GM19351 (cell line): Measurements from ENCODE around the gene SCD5.
"Not testable (repeated sequence)": the region's sequence is repeated elsewhere in the genome, so short reads cannot be mapped to it uniquely, and the experiment has no call there.

Source experiments
- ATAC-seq: cut with Tn5 transposase; IDR thresholded peaks from one replicate; pipeline ENCODE4 v1.9.1; 2021; ENCODE audit warnings: mild to moderate bottlenecking, moderate library complexity; ENCODE audit not compliant: unreplicated experiment

SCD5 gene

DNA sequence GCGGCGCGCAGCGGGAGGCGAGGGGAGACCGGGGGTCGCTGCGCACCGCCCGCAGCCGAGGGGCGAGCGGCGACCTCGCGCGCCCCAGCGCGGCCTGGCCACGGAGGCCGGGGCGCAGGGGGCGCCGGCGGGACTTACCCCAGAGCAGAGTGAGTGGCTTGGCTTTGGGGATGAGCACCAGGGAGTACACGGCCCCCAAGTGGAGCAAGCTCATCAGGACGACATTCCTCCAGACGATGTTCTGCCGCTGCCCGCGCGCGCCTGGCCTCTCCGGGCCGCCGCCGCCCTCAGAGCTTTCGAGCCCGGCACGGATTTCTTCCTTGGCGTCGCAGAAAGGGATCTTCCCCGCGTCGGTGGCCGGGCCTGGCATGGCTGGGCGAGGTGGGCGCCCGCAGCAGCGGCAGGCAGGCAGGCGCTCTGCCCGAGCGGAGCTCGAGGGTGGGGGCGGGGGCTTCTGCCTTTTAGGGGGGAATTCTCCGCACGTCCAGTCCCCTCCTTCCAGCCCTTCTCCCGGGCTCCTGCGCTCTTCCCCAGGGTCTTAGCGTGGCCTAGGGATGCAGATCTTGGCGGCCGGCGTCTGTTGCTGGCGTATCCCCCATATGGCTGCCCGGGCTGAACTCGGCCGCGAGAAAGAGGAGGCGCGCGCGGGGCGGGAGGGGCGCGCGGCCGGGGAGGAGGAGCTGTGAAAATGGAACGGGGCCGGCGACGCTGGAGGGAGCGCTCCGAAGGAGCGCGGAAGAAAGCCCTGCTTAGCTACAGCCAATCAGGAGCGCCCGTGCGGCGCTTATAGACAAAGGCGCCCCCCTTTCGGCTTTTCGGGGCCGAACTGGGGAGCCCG lies at the start of gene SCD5:
Gene SCD5 (minus strand): TSS at position 629 of the 838 bp plus-strand sequence. CDS start 259 bp downstream, at position 370.
- peak; percentile 91 for ATAC-seq

GRCh38 chr4:82842593-82842992 lies 44.0 kb upstream of the SCD5 start:
- no peak for ATAC-seq

- no peak for ATAC-seq
These were observed 41.0 kb upstream of the SCD5 start for GRCh38 chr4:82839624-82840023.

DNA sequence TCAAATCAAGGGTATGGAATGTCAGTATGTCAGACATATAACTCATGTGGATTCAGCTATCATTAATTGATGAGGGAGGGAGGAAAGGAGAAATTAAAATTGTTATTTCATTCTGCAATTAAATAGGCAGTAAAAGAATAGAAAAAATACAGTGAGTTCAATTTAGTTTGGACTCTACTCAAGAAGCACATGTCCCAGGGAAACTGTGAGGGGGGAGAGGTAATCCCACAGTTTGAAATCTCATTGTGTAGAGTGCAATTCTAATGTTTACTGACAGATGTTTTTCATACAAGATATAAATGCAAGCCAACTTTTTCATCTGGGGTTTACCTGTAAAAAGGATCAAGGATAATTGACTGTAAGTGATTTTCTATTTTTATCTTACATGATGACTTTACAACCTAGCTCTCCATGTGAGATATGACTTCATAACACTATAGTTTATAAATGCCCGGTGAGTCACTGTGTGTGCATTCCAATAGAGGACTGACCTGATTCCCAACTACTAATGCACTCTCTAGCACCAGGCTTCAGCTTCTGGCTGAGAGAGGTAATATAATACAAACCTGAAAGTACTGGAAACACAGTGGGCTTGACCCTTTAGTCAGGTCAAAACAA lies 35.2 kb upstream of the SCD5 start:
- no peak for ATAC-seq

DNA sequence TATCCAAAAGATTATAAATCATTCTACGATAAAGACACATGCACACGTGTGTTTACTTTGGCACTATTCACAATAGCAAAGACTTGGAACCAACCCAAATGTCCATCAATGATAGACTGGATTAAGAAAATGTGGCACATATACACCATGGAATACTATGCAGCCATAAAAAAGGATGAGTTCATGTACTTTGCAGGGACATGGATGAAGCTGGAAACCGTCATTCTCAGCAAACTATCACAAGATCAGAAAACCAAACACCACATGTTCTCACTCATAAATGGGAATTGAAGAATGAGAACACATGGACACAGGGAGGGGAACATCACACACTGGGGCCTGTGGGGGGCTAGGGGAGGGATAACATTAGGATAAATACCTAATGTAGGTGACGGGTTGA lies 34.5 kb upstream of the SCD5 start:
- ATAC-seq = not testable (repeated sequence)

DNA sequence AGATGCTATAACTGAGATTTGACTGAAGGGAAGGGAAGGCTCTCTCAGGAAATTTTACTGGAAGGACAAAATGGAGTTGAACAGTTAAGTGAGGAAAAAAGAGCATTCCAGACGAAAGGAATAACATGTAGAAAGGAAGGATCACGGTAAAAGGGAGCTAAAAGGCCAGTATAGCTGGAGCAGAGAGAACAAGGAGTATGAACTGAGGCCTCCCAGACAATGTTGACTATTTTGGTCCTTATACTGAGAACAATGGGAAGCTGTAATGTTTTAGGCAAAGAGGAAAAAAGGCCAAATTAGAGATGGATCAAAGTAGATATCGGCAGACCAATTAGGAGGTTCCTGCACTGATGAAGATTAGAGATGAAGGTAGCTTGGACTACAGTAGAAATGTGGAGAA lies 26.8 kb upstream of the SCD5 start:
- ATAC-seq = no peak

GRCh38 chr4:82823062-82823461 lies 24.5 kb upstream of the SCD5 start:
- ATAC-seq = no peak

- ATAC-seq = no peak
These were observed 22.1 kb upstream of the SCD5 start for GRCh38 chr4:82820689-82821088.

DNA sequence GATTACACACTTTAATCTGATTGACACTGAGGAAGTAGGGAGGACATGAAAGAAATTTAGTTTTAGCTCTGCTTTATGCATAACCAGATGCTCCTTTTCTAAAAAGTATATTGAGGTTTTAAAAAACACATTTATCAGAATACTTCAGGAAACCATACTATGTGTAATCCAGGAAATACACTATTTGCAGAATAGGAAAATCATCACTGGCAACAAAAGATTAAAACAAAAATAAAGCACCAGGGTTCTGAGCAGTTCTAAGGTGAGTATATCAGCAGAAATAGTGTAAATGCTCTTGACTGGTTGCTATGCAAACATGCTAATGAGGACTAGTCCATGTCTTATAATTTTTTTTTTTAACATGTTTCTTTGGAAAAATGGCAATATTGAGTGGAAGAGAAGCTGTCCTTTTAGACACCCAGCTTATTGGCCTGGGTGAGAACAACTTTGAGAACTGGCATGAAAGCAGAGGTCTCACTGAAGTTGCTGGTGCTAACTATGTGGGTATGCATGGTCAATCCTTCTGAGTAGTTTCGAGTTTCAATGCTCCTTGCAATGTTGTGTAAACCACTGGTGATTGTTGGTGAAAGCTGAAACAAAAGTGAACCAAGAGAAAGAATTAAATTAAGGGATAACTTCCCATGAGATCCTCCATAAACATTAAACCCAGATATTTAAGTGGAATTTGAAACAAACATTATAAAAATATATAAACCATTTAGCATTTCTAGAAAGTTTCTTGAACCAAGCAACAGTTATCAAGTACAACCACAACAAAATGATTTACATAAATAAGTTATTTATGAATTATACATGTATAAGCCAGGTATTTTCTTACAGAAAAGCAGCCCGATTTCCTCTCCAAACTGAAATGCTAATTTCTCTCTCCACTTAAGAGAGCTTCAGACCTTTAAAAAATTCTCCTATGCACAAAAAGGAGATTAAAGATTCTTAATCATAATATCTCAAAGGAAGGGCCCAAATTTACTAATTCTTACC lies 20.4 kb upstream of the SCD5 start:
- no peak for ATAC-seq

GRCh38 chr4:82816874-82817273 lies 18.3 kb upstream of the SCD5 start:
- ATAC-seq = not testable (repeated sequence)

DNA sequence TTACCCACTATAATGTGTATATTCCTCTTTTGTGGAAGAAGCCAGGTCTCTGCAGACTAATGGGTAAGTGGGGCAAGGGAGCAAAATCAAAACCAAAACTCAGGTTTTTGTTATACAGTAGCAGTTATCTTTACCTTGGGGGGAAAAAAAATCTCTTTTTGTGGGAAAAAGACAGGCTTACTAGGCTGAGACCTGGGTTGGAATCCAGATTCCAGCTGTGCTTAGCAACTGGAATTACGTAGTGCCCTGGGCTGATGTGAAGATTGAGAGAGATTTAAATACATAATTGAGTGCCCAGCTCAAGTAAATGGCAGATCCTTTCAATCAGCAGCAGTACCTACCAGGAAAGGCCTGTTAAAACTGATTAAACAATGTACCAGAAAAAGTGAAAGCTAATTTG lies 15.4 kb upstream of the SCD5 start:
- ATAC-seq = no peak

- no peak for ATAC-seq
These were observed 13.3 kb upstream of the SCD5 start for GRCh38 chr4:82811838-82812341.

DNA sequence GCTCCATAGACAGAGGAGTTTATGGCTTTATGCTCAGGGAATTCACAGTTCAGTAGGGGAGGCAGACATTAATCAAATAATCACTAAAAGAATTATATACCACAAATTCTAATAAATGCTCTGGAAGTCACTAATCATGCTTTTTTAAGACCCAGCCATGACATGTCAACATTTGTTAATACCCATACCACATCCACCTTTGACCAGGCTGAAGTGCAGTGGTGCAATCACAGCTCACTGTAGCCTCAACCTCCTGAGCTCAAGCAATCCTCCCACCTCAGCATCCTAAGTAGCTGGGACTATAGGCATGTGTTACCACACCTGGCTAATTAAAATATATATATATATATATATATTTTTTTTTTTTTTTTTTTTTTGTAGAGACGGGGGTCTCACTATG lies 12.8 kb upstream of the SCD5 start:
- no peak for ATAC-seq

GRCh38 chr4:82810176-82810575 lies 11.6 kb upstream of the SCD5 start:
- no peak for ATAC-seq

DNA sequence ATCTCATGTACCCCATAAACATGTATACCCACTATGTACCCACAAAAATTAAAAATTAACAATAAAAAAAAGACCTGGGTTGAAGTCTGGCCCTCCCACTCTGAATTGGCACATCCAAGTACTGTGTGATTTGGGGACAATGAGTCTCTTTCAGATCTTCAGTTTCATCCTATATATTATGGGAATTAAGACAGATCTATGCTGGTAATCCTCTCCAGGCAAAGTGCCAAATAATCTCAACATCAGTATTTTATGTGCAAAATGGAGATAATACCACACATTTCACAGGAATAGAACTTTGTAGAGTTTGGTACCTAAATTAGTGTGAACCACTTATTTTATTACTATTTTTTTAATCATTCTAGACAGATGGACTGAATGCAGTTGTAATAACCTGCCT lies 11.0 kb upstream of the SCD5 start:
- no peak for ATAC-seq

DNA sequence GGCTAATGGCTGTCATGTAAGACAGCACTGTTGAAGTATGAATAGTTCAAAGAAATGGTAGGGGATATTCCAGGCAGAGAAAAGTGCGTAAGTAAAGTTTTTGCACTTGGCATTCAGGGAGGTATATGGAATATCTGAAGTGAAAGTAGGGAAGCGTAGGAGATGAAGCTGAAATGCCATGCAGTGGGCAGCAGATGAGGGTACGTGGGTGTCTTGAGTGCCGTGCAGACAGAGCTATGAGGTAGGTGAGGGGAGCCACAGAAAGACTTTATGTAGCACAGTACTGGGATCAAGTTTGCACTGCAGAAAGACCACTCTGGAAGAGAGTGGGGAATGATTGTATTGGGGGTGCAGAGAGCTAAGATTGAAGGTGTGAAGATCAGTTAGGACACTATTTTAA lies 5.2 kb upstream of the SCD5 start:
- no peak for ATAC-seq

DNA sequence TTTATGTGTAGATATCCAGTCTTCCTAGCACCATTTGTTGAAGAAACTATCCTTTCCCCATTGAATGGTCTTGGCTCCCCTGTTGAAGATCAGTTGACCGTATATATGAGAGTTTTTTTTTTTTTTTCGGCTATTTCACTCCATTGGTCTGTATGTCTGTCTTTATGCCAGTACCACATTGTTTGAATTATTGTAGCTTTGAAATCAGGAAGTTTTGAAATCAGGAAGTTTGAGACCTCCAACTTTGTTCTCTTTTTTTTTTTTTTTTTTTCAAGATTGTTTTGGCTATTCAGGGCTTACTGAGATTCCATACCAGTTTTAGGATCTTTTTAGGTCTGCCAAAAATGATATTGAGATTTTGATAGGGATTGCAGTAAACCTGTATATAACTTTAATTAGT lies 4.3 kb upstream of the SCD5 start:
- ATAC-seq = no peak

GRCh38 chr4:82801910-82802521 lies 3.4 kb upstream of the SCD5 start:
- ATAC-seq = no peak

DNA sequence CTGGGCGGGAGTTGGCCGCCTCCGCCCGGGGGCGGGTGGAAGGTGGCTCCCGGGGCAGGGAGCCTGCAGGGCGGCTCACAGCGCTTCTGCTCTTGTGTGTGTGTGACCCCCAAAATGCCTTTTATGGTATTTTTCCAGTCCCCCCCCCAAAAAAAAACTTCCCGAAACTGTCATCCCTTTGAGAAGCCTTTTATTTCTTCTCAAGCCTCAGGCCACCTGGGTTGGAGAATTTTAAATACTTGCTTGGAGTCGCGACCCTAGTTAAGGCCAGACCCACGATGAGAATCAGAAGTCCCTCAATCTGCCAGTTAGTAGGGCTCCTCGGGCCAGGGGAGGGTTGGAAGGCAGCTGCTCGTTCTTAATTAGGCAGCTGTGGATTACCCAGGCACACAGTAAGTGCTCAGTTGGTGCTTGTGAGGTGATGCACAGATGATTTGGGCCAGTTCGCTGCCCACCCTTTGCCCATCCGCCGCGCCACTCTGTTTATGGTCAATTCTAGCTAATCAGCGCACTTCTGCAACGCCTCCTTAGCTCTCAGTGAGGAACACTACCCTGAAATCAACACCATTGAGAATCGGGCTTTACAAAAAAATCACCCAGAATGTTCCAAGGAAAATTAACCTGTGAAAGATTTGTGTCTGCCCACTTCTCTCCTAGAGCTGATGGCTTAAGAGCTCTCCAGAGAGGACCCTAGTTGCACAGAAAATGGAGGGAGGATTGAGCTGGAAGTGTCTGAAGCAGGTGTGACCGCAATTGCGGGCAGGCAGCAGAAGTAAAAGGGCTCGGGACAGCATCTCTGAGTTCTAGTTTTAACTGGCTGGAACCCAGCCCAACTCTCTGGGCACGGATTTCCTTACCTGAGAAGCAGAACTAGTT lies 648 bp upstream of the SCD5 start:
- ATAC-seq = peak; percentile 24
